ENCODE measurements around the gene CACNA1H. TPM values are rescaled to one million over a fixed set of nuclear protein-coding genes. Genes with fewer than 3 reads are reported as not detected.

CACNA1H gene
- polyA plus RNA-seq, 1 experiment = 0.37 TPM

DNA sequence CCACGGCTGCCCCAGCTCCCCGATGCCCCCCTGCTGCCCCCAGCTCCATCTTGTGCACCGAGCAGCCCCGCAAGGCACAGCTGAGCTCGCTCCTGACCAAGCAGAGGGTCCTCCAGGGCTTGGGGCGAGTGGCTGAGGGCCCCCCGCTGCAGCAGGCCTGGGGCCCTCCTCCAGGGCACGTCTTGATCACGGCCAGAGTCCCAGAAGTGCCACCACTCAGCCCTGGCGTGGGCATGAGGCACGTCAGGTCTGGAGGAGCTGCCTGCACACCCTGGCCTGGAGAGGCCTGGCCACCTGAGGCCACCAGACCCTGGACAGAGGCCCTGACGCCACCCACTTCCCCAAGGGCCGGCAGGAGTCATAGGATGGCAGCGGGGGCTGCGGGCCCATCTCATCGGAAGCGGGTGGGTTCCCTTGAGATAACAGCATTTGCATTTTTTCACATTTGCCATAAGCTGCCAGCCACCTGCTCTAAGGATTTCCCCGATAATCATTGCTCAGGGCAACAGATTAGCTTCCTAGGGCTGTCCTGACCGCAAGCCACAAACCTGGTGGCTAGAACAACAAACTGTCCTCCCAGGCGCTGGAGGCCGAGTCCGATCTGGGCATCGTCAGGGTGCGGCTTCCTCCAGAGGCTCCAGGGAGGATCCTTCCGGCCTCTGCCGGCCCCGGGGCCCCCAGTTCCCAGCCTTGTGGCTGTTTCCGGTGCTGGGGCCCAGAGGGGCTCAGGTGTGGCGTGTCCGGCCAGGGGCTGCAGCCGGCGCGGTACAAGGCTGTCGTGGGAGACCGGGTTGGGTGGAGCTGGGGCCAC lies 32.9 kb upstream of the CACNA1H start:
- CTCF ChIA-PET = no interaction called here

DNA sequence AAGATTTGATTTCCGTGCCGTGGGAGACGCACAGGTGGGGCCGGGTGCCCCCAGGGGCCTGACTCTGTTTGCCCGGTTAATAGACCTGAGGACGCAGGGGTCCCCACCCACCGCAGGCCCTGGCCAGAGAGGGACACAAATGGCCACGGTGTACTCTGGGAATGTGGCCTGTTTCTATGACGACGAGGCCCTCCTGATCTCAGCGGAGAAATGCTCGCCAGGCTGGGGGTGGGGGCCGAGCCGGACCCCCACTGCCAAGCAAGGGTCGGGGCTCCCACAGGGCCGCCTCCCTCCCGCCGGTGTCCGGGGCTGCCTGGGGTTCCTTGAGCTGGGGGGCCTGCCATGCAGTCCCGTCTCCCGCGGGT lies 32.3 kb upstream of the CACNA1H start:
- no peak overlapping the region for H3K4me3 ChIP-seq (ENCODE audit: low read depth, low read length)
- H3K27me3 ChIP-seq (ENCODE audit: control insufficient read depth, insufficient read depth, low read length) = no peaks in the 10 kb centered on the region
- POLR2A ChIA-PET = no interaction called here
- no peaks in the 10 kb centered on the region for H3K36me3 ChIP-seq (ENCODE audit: control insufficient read depth, insufficient read depth, low read length)
- TF ChIP-seq, protein P1, sequence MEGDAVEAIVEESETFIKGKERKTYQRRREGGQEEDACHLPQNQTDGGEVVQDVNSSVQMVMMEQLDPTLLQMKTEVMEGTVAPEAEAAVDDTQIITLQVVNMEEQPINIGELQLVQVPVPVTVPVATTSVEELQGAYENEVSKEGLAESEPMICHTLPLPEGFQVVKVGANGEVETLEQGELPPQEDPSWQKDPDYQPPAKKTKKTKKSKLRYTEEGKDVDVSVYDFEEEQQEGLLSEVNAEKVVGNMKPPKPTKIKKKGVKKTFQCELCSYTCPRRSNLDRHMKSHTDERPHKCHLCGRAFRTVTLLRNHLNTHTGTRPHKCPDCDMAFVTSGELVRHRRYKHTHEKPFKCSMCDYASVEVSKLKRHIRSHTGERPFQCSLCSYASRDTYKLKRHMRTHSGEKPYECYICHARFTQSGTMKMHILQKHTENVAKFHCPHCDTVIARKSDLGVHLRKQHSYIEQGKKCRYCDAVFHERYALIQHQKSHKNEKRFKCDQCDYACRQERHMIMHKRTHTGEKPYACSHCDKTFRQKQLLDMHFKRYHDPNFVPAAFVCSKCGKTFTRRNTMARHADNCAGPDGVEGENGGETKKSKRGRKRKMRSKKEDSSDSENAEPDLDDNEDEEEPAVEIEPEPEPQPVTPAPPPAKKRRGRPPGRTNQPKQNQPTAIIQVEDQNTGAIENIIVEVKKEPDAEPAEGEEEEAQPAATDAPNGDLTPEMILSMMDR (IDR thresholded peaks at IDR 0.05; ENCODE audit: insufficient read depth, low read depth, low read length) = no peak
- DNase-seq (ENCODE audit: low read depth) = no peak
- CTCF ChIA-PET = no interaction called here

More for the DNA sequence above, 32.9 kb upstream of the CACNA1H start:
- DNase-seq (ENCODE audit: low read depth) = no peak
- Histone ChIP-seq H3K36me3 (ENCODE audit: control insufficient read depth, insufficient read depth, low read length) (no peaks in the 10 kb centered on the region), H3K27me3 (ENCODE audit: control insufficient read depth, insufficient read depth, low read length) (no peaks in the 10 kb centered on the region), H3K4me3 (ENCODE audit: low read depth, low read length) (no peak overlapping the region)
- TF ChIP-seq, protein P1 (IDR thresholded peaks at IDR 0.05; ENCODE audit: insufficient read depth, low read depth, low read length) = no peak
- POLR2A ChIA-PET = no interaction called here

DNA sequence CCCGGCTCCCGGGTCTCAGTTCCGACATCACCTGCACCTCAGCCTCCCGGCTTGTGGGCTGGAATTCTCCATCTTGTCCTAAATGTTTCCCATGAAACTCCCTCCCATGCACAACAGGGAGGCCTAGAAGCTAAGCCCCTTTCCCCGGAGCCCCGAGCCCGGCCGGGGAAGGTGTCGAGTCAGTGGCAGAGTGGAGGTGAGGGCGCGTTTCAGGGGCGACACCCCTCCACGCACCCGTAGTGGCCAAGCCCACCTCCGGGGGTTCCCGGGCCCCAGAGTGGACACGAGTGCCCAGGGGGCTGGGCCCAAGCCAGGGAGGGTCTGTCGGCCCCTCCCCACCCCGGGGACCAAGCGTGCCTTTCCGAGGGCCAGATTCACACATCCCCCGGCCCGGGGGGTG lies 31.9 kb upstream of the CACNA1H start:
- TF ChIP-seq, protein P1 (IDR thresholded peaks at IDR 0.05; ENCODE audit: insufficient read depth, low read depth, low read length) = no peak
- DNase-seq (ENCODE audit: low read depth) = no peak
- Histone ChIP-seq H3K27me3 (ENCODE audit: control insufficient read depth, insufficient read depth, low read length) (no peaks in the 10 kb centered on the region), H3K4me3 (ENCODE audit: low read depth, low read length) (no peak overlapping the region), H3K36me3 (ENCODE audit: control insufficient read depth, insufficient read depth, low read length) (no peaks in the 10 kb centered on the region)
- CTCF ChIA-PET = no interaction called here
- POLR2A ChIA-PET = no interaction called here

DNA sequence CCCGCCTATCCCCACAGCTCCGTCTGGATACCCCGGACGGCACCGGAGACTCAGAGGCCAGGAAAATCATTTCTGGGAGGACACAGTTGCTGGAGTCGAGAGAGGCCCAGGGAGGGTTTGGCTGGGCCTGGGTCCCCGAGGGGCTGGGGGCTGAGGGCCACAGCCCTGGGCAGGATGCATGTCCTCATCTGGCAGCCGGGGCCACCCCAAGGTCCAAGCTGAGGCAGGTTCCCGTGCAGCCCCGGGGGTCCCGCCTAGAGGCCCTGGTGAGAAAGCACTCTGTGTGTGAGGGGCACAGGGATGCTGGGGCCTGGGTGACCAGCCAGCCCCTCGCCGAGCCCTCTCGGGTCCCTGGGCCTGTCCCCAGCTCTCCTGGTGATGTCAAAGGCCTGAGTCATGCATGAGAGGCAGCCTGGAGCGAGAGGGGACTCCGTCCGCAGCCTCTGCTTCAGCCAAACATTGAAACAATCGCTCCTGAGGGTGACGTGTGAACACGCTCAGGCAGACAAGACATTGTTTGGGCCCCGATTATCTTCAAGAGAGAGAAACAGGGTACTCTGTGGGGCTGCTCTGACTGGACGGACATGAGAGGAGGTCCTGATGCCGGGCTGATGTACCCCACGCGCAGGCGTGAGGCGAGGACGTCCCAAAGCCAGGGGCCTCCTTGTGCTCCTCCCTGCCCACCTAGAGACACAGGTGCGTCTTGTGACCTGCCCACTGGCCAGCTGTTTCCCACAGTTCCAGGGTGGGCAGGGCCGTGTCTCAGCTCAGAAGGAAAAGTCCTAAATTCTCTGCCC lies 31.1 kb upstream of the CACNA1H start:
- no peak overlapping the region for H3K4me3 ChIP-seq (ENCODE audit: low read depth, low read length)
- H3K36me3 ChIP-seq (ENCODE audit: control insufficient read depth, insufficient read depth, low read length) = no peaks in the 10 kb centered on the region
- TF ChIP-seq, protein P1 (IDR thresholded peaks at IDR 0.05; ENCODE audit: insufficient read depth, low read depth, low read length) = no peak
- DNase-seq (ENCODE audit: low read depth) = no peak
- ChIA-PET CTCF (no interaction called here), POLR2A (no interaction called here)
- no peaks in the 10 kb centered on the region for H3K27me3 ChIP-seq (ENCODE audit: control insufficient read depth, insufficient read depth, low read length)

DNA sequence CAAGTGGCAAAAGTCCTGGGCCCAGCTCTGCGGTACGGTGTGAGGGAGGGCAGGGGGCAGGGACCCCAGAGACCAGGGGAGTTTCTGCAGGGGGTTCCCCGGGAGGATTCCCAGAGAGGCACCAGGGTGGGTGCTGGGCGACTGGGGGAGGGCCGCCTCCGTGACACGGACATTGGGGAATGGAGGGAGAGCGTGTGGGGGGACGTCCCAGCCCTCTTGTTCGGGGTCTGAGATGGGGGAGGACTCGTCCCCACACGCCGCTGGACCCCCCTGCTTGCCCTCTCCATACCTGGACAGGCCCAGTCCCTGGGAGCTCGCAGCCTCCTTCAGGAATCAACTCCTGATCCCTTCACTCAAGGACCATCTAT lies 30.5 kb upstream of the CACNA1H start:
- Histone ChIP-seq H3K36me3 (ENCODE audit: control insufficient read depth, insufficient read depth, low read length) (no peaks in the 10 kb centered on the region), H3K27me3 (ENCODE audit: control insufficient read depth, insufficient read depth, low read length) (no peaks in the 10 kb centered on the region), H3K4me3 (ENCODE audit: low read depth, low read length) (no peak overlapping the region)
- POLR2A ChIA-PET = no interaction called here
- TF ChIP-seq, protein P1 (IDR thresholded peaks at IDR 0.05; ENCODE audit: insufficient read depth, low read depth, low read length) = no peak
- no peak for DNase-seq (ENCODE audit: low read depth)
- CTCF ChIA-PET = interaction anchor here (0.5 to 0.7 kb wide), 2 partner anchors 13 to 149 kb away, joined by 3 read pairs; no protein-coding TSS in a partner anchor
